EL (cell line): ENCODE data around the gene SRGAP3.

Experiments used
- DNase-seq: peaks from one replicate; pipeline ENCODE4 v3.0.0-alpha.2; 2016

The SRGAP3 gene

GRCh38 chr3:8980756-8981257 lies 268.6 kb downstream of the SRGAP3 start:
- DNase-seq = no peak

- no peak for DNase-seq
Observed at GRCh38 chr3:8979262-8979661, 270.2 kb downstream of the SRGAP3 start.

- no peak for DNase-seq
Observed at GRCh38 chr3:8978551-8978950, 270.9 kb downstream of the SRGAP3 start.

GRCh38 chr3:8976540-8977182 lies 272.8 kb downstream of the SRGAP3 start:
- no peak for DNase-seq

- no peak for DNase-seq
Observed at GRCh38 chr3:8975081-8976020, 274.1 kb downstream of the SRGAP3 start.

GRCh38 chr3:8974458-8974857 lies 275.0 kb downstream of the SRGAP3 start:
- DNase-seq = no peak

GRCh38 chr3:8972639-8973038 lies 276.8 kb downstream of the SRGAP3 start:
- peak; percentile 43 for DNase-seq

GRCh38 chr3:8970971-8971589 lies 278.4 kb downstream of the SRGAP3 start:
- DNase-seq = peak; percentile 71

- DNase-seq = no peak
Observed at GRCh38 chr3:8969241-8969640, 280.2 kb downstream of the SRGAP3 start.

- DNase-seq = no peak
Observed at GRCh38 chr3:8968375-8968882, 281.0 kb downstream of the SRGAP3 start.

GRCh38 chr3:8967553-8967952 lies 281.9 kb downstream of the SRGAP3 start:
- no peak for DNase-seq

GRCh38 chr3:8966820-8967348 lies 282.6 kb downstream of the SRGAP3 start:
- DNase-seq = no peak

- no peak for DNase-seq
Observed at GRCh38 chr3:8966150-8966819, 283.2 kb downstream of the SRGAP3 start.

- DNase-seq = peak; percentile 94
Observed at GRCh38 chr3:8964436-8965370, 284.7 kb downstream of the SRGAP3 start.

- peak; percentile 92 for DNase-seq
Observed at GRCh38 chr3:8963137-8963853, 286.2 kb downstream of the SRGAP3 start, which contains the start of gene RAD18. RAD18 (minus strand) TSS chr3:8963472; CDS start chr3:8963385, 87 bp downstream.

GRCh38 chr3:8962226-8962861 lies 287.1 kb downstream of the SRGAP3 start:
- DNase-seq = peak; percentile 31

- DNase-seq = no peak
Observed at GRCh38 chr3:8959668-8960067, 289.8 kb downstream of the SRGAP3 start.

- peak; percentile 79 for DNase-seq
Observed at GRCh38 chr3:8954938-8955763, 294.3 kb downstream of the SRGAP3 start.

GRCh38 chr3:8953313-8953712 lies 296.1 kb downstream of the SRGAP3 start:
- no peak for DNase-seq
